BJ (cell line): ENCODE measurements around the gene ZNF70. TPM values are rescaled to one million over a fixed set of nuclear protein-coding genes. Genes with fewer than 3 reads are reported as not detected.

Experiments used
- CTCF ChIA-PET: fragments of 350-600 bp; formaldehyde crosslinking; extraction: SDS; loops from one replicate; lab custom pipeline; 2021; ENCODE audit warnings: antibody characterized with exemption, inconsistent platforms; lab: Yijun Ruan, JAX
- POLR2A ChIA-PET: fragments of 300-600 bp; sonication (Branson Sonifier 250); formaldehyde crosslinking; extraction: SDS; loops from one replicate; lab custom pipeline; 2021; ENCODE audit warnings: antibody characterized with exemption; lab: Charles Lee
- DNase-seq: peaks from one replicate; pipeline ENCODE4 v3.0.0-alpha.2; 2011; ENCODE audit warnings: low read depth
- H3K27me3 ChIP-seq: 2 replicates; pipeline ENCODE4 v1.6.0; 2011; ENCODE audit warnings: low read length; ENCODE audit not compliant: control insufficient read depth, insufficient read depth
- H3K36me3 ChIP-seq: 2 replicates; pipeline ENCODE4 v1.5.1; 2011; ENCODE audit warnings: low read length; ENCODE audit not compliant: control insufficient read depth, insufficient read depth
- H3K4me3 ChIP-seq: 2 replicates; pipeline ENCODE4 v1.5.1; 2011; ENCODE audit warnings: low read depth, mild to moderate bottlenecking, control low read depth, low read length
- CTCF ChIP-seq: IDR thresholded peaks from 2 replicates; pipeline ENCODE4 v1.5.1; 2011; ENCODE audit warnings: low read depth, mild to moderate bottlenecking, control low read depth, inconsistent platforms, low read length, moderate library complexity; ENCODE audit not compliant: insufficient read depth
- polyA plus RNA-seq: library from polyadenylated mRNA; depleted of rRNA; stranded (reverse); fragments of >200 nt; gene quantifications from 2 replicates; pipeline ENCODE4 v1.2.3, GENCODE V29; 2011

Gene ZNF70
- polyA plus RNA-seq, 1 experiment, result 1.4 TPM

- POLR2A ChIA-PET, result interaction anchor here (0.5 to 0.6 kb wide), 2 partner anchors 10 to 11 kb away, joined by 3 to 4 read pairs; no protein-coding TSS in a partner anchor
- DNase-seq, result no peak
- H3K36me3 ChIP-seq, result no peaks in the 10 kb centered on the region
- no peaks in the 10 kb centered on the region for H3K27me3 ChIP-seq
- no peak overlapping the region for H3K4me3 ChIP-seq
- CTCF ChIA-PET, result interaction anchor here (1.1 to 14.8 kb wide), 6 partner anchors 9 to 119 kb away, joined by 4 to 272 read pairs (median 5); partner anchors contain the start of gene SMARCB1
- no peak for TF ChIP-seq CTCF
These were observed 24.1 kb upstream of the ZNF70 start for GRCh38 chr22:23774922-23775436.

DNA sequence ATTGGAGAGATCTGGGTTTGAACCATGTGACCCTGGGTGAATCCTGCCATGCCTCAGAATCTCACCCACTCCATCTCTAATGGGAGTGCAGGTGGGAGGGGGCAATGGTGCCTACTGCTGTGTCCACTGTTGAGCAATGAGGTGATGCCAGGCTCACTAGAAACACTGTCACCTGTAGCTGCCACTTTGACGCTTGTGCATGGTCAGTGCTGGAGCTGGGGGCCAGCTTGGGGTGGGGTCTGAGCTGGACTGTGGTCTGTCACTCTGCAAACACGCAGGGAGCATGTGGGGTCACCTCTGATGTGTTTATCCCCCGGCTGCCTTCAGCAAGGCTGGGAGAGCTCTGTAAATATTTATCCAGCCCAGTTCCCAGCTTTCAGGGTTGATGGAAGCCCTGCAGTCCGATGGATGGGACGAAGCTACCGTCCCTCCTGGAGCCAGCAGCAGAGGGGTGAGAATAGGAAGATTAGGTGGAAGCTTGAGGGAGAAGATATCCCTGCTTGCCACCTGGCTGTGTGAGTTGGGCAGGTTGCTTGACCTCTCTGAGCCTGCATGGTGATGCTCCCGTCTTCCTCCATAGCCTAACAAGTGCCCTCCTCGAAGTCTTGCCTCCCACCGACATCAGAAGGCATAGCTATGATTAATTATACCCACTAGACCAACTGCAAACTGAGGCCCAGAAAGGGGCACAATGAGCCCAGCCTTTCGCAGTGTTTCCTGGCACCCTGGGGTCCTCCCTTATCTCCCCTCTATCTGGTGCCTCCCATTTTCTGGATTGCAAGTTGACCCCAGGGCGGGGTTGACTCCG, 23.4 kb upstream of the ZNF70 start:
- Histone ChIP-seq H3K36me3 (no peaks in the 10 kb centered on the region), H3K4me3 (peak overlapping the region; percentile 52), H3K27me3 (no peaks in the 10 kb centered on the region)
- ChIA-PET POLR2A (interaction anchor here (0.5 to 0.6 kb wide), 2 partner anchors 9 to 11 kb away, joined by 3 to 4 read pairs; no protein-coding TSS in a partner anchor), CTCF (interaction anchor here (1.1 to 14.8 kb wide), 6 partner anchors 9 to 119 kb away, joined by 4 to 272 read pairs (median 5); partner anchors contain the start of gene SMARCB1)
- no peak for TF ChIP-seq CTCF
- no peak for DNase-seq

DNA sequence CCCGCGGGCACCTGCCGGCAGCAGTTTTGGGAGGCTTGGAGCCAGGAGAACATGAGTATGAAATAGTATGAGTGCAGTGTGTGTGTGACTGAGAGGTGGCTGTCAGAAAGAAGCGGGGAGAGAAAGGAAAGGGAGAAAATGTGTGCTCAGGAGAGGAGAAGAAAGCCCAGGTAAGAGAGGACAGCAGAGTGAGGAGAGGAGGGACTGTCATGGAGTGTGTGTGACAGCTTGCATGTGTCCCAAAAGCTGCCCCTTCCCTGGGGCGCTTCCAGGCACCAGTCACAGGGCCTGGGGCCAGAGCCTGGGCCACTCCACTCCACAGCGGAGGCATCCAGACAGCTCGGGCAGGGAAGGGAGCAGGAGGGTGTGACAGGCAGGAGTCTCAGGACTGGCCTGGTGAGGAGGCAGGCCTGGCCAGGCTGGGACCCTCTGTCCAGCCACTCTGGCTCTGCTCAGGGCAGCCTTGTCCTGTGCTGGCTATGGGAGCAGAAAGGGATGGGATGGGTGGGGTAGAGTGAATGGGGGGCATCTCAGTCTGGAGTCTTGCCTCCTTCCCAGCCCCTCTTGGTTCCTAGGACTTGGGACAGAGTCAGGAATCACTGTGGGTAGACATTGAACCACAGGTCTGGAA, 22.7 kb upstream of the ZNF70 start:
- no peaks in the 10 kb centered on the region for H3K27me3 ChIP-seq
- H3K4me3 ChIP-seq, result peak overlapping the region; percentile 52
- TF ChIP-seq CTCF, result no peak
- no peak for DNase-seq
- CTCF ChIA-PET, result interaction anchor here (1.6 to 14.8 kb wide), 3 partner anchors 12 to 120 kb away, joined by 6 to 272 read pairs (median 7); partner anchors contain the start of gene SMARCB1
- POLR2A ChIA-PET, result no interaction called here
- H3K36me3 ChIP-seq, result no peaks in the 10 kb centered on the region

GRCh38 chr22:23772649-23773473, 21.9 kb upstream of the ZNF70 start, which contains the start of gene MMP11:
MMP11 (plus strand) TSS chr22:23772849; CDS start chr22:23772871, 22 bp downstream.
- POLR2A ChIA-PET, result no interaction called here
- no peaks in the 10 kb centered on the region for H3K27me3 ChIP-seq
- DNase-seq, result no peak
- CTCF ChIA-PET, result interaction anchor here (14.8 kb wide), 1 partner anchor 75 kb away, joined by 272 read pairs; no protein-coding TSS in a partner anchor
- TF ChIP-seq CTCF, result no peak
- H3K36me3 ChIP-seq, result no peaks in the 10 kb centered on the region
- peak within 1 kb of the TSS; percentile 52 for H3K4me3 ChIP-seq
